Stimulated activated naive CD8-positive, alpha-beta T cell treated with anti-CD3 and anti-CD28 coated beads, Interleukin-15, amount 100 ng/mL, for 72 hours (primary cell): ENCODE data around the gene DHRS1.

Experiments used
- ATAC-seq: fragments of 150-1000 bp; cut with Tn5 transposase; 2 replicates; pipeline ENCODE4 v1.10.0; 2021; ENCODE audit warnings: mild to moderate bottlenecking, moderate library complexity
- DNase-seq, 2 donors: peaks; one replicate each; pipeline ENCODE4 v3.0.0; 2021 to 2022
- H3K27ac Mint-ChIP-seq, 2 donors: one replicate each; pipeline ENCODE4 v1.8.0; 2022; ENCODE audit warnings: mild to moderate bottlenecking in 2 of 2, mixed read lengths in 2 of 2, moderate library complexity in 2 of 2
- H3K27me3 Mint-ChIP-seq: one replicate; pipeline ENCODE4 v1.8.0; 2022; ENCODE audit warnings: mixed read lengths
- H3K4me1 Mint-ChIP-seq: one replicate; pipeline ENCODE4 v1.8.0; 2022; ENCODE audit warnings: mild to moderate bottlenecking, mixed read lengths
- H3K4me3 Mint-ChIP-seq, 2 donors: one replicate each; pipeline ENCODE4 v1.8.0; 2022; ENCODE audit warnings: mild to moderate bottlenecking in 2 of 2, mixed read lengths in 2 of 2, moderate library complexity in 1 of 2
- H3K9me3 Mint-ChIP-seq, 2 donors: one replicate each; pipeline ENCODE4 v1.8.0; 2022; ENCODE audit warnings: mixed read lengths in 2 of 2

DHRS1 gene

GRCh38 chr14:24282736-24283135 lies 16.8 kb downstream of the DHRS1 start:
- ATAC-seq (no peak), DNase-seq (no peak)
- H3K9me3 Mint-ChIP-seq = peaks cover 0 to 6% of the 10 kb centered on the region in 2 donors
- H3K4me3 Mint-ChIP-seq = no peak overlapping the region
- no peak overlapping the region for H3K27ac Mint-ChIP-seq
- peaks cover 52% of the 10 kb centered on the region for H3K4me1 Mint-ChIP-seq
- H3K27me3 Mint-ChIP-seq = no peaks in the 10 kb centered on the region

GRCh38 chr14:24281636-24282035 lies 17.9 kb downstream of the DHRS1 start:
- ATAC-seq (no peak), DNase-seq (no peak)
- H3K9me3 Mint-ChIP-seq = peaks cover 0 to 6% of the 10 kb centered on the region in 2 donors
- peaks cover 54% of the 10 kb centered on the region for H3K4me1 Mint-ChIP-seq
- H3K4me3 Mint-ChIP-seq = no peak overlapping the region
- no peak overlapping the region for H3K27ac Mint-ChIP-seq
- no peaks in the 10 kb centered on the region for H3K27me3 Mint-ChIP-seq

GRCh38 chr14:24280797-24281460 lies 18.7 kb downstream of the DHRS1 start:
- ATAC-seq = no peak

GRCh38 chr14:24279301-24280186 lies 20.0 kb downstream of the DHRS1 start:
- Mint-ChIP-seq H3K4me1 (peaks cover 56% of the 10 kb centered on the region), H3K4me3 (peak overlapping the region; percentile 66 to 69), H3K27me3 (no peaks in the 10 kb centered on the region), H3K27ac (peak overlapping the region; percentile 14 to 76), H3K9me3 (peaks cover 0 to 6% of the 10 kb centered on the region in 2 donors)
- peak; percentile 39 to 70 for DNase-seq
- peak; percentile 94 for ATAC-seq

More at GRCh38 chr14:24280797-24281460, 18.7 kb downstream of the DHRS1 start:
- H3K4me3 Mint-ChIP-seq = no peak overlapping the region
- peak overlapping the region; percentile 44 to 45 for H3K27ac Mint-ChIP-seq
- H3K4me1 Mint-ChIP-seq = peaks cover 55% of the 10 kb centered on the region
- no peak for DNase-seq
- H3K9me3 Mint-ChIP-seq = peaks cover 0 to 6% of the 10 kb centered on the region in 2 donors
- H3K27me3 Mint-ChIP-seq = no peaks in the 10 kb centered on the region

- H3K4me3 Mint-ChIP-seq = peak overlapping the region; percentile 14 to 24
- no peaks in the 10 kb centered on the region for H3K27me3 Mint-ChIP-seq
- H3K4me1 Mint-ChIP-seq = peaks cover 65% of the 10 kb centered on the region
- H3K27ac Mint-ChIP-seq = peak overlapping the region in 1 of 2 donors; percentile 71
- H3K9me3 Mint-ChIP-seq = peaks cover 0 to 6% of the 10 kb centered on the region in 2 donors
- ATAC-seq (no peak), DNase-seq (no peak)
These were observed 21.2 kb downstream of the DHRS1 start for GRCh38 chr14:24278424-24278823.

- Mint-ChIP-seq H3K27ac (peak overlapping the region in 1 of 2 donors; percentile 71), H3K9me3 (peaks cover 0 to 6% of the 10 kb centered on the region in 2 donors), H3K27me3 (no peaks in the 10 kb centered on the region), H3K4me3 (peak overlapping the region in 1 of 2 donors; percentile 14), H3K4me1 (peaks cover 72% of the 10 kb centered on the region)
- ATAC-seq = no peak
- no peak for DNase-seq
These were observed 21.8 kb downstream of the DHRS1 start for GRCh38 chr14:24277606-24278321.

- Mint-ChIP-seq H3K4me3 (no peak overlapping the region), H3K27me3 (no peaks in the 10 kb centered on the region), H3K4me1 (peaks cover 79% of the 10 kb centered on the region), H3K9me3 (peaks cover 0 to 6% of the 10 kb centered on the region in 2 donors), H3K27ac (peak overlapping the region; percentile 4 to 51)
- DNase-seq (no peak), ATAC-seq (no peak)
These were observed 22.5 kb downstream of the DHRS1 start for GRCh38 chr14:24277071-24277470.

GRCh38 chr14:24274101-24274543 lies 25.5 kb downstream of the DHRS1 start:
- H3K4me1 Mint-ChIP-seq = peaks cover 71% of the 10 kb centered on the region
- peak overlapping the region; percentile 74 to 81 for H3K27ac Mint-ChIP-seq
- peaks cover 0 to 6% of the 10 kb centered on the region in 2 donors for H3K9me3 Mint-ChIP-seq
- ATAC-seq = peak; percentile 61
- H3K27me3 Mint-ChIP-seq = no peaks in the 10 kb centered on the region
- H3K4me3 Mint-ChIP-seq = peak overlapping the region; percentile 44 to 64
- DNase-seq = peak; percentile 46 to 76

GRCh38 chr14:24273422-24273998 lies 26.1 kb downstream of the DHRS1 start:
- Mint-ChIP-seq H3K27me3 (no peaks in the 10 kb centered on the region), H3K4me1 (peaks cover 65% of the 10 kb centered on the region), H3K4me3 (peak overlapping the region; percentile 44 to 64), H3K9me3 (peaks cover 0 to 5% of the 10 kb centered on the region in 2 donors), H3K27ac (peak overlapping the region; percentile 74 to 81)
- ATAC-seq = no peak
- no peak for DNase-seq

- H3K27ac Mint-ChIP-seq = peak overlapping the region in 1 of 2 donors; percentile 94
- no peaks in the 10 kb centered on the region for H3K27me3 Mint-ChIP-seq
- H3K4me1 Mint-ChIP-seq = peaks cover 54% of the 10 kb centered on the region
- peak overlapping the region; percentile 32 to 87 for H3K4me3 Mint-ChIP-seq
- no peaks in the 10 kb centered on the region for H3K9me3 Mint-ChIP-seq
- no peak for ATAC-seq
- DNase-seq = no peak
These were observed 27.1 kb downstream of the DHRS1 start for GRCh38 chr14:24272467-24272866.

- ATAC-seq (no peak), DNase-seq (no peak)
- Mint-ChIP-seq H3K27me3 (no peaks in the 10 kb centered on the region), H3K4me3 (peak overlapping the region; percentile 87 to 92), H3K4me1 (peaks cover 48% of the 10 kb centered on the region), H3K9me3 (no peaks in the 10 kb centered on the region), H3K27ac (peak overlapping the region; percentile 74 to 94)
These were observed 27.7 kb downstream of the DHRS1 start for GRCh38 chr14:24271834-24272263.

- Mint-ChIP-seq H3K9me3 (no peaks in the 10 kb centered on the region), H3K4me3 (peak within 1 kb of the TSS; percentile 89 to 92), H3K27ac (peak within 1 kb of the TSS; percentile 81 to 96), H3K27me3 (no peaks in the 10 kb centered on the region), H3K4me1 (peaks cover 44% of the 10 kb centered on the region)
- DNase-seq (peak; percentile 92 to 95), ATAC-seq (peak; percentile 88)
These were observed 28.3 kb downstream of the DHRS1 start, which contains the start of gene RABGGTA for GRCh38 chr14:24271134-24271833. Gene RABGGTA (minus strand): TSS chr14:24271597. CDS start chr14:24271115, 482 bp downstream.

- peaks cover 44% of the 10 kb centered on the region for H3K4me1 Mint-ChIP-seq
- no peaks in the 10 kb centered on the region for H3K27me3 Mint-ChIP-seq
These were observed 28.9 kb downstream of the DHRS1 start for GRCh38 chr14:24270537-24271133.

More at GRCh38 chr14:24270537-24271133, 28.9 kb downstream of the DHRS1 start:
- Mint-ChIP-seq H3K4me3 (peak overlapping the region; percentile 89 to 92), H3K9me3 (no peaks in the 10 kb centered on the region), H3K27ac (peak overlapping the region; percentile 81 to 96)
- no peak for DNase-seq
- ATAC-seq = no peak
